HG02571 (cell line): ENCODE measurements around the gene PPTC7.
"Not testable (repeated sequence)": the region's sequence is repeated elsewhere in the genome, so short reads cannot be mapped to it uniquely, and the experiment has no call there.

Source experiments
- ATAC-seq: cut with Tn5 transposase; IDR thresholded peaks from one replicate; pipeline ENCODE4 v1.9.1; 2021; ENCODE audit warnings: mild to moderate bottlenecking, moderate library complexity; ENCODE audit not compliant: unreplicated experiment

Gene PPTC7

DNA sequence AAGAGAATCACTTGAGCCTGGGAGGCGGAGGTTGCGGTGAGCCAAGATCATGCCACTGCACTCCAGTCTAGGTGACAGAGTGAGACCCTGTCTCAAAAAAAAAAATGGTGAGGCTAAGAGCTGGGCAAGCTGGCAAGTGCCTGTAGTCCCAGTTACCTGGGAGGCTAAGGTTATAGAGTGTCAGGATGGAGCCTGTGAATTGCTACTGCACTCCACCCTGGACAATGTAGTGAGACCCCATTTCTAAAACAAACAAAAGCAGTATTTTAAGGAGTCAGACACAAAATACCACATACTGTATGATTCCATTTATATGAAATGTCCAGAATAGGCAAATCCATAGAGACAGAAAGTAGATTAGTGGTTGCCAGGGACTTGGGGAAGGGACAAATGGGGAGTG lies 4.0 kb upstream of the PPTC7 start:
- not testable (repeated sequence) for ATAC-seq

- no peak for ATAC-seq
Observed at GRCh38 chr12:110585231-110585799, 2.2 kb upstream of the PPTC7 start.

- ATAC-seq, result peak; percentile 42
Observed at GRCh38 chr12:110582276-110583136, 612 bp downstream of the PPTC7 start.

DNA sequence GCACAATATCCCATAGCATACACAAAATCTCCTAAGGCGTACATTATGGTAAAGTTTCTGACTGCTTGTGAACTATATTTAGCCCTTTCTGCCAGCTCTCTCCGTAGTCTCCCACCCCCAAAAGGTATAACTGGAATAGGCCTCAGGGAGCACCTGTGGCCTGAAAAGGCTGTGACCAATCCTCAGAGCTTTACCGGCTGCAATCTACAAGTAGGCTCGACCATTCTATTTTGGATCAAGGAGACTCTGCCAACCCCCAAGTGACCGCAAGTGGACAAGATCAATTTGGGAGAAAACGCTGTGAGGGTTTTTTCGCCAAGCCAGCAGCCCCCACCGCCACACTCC lies 1.2 kb downstream of the PPTC7 start:
- ATAC-seq, result no peak

DNA sequence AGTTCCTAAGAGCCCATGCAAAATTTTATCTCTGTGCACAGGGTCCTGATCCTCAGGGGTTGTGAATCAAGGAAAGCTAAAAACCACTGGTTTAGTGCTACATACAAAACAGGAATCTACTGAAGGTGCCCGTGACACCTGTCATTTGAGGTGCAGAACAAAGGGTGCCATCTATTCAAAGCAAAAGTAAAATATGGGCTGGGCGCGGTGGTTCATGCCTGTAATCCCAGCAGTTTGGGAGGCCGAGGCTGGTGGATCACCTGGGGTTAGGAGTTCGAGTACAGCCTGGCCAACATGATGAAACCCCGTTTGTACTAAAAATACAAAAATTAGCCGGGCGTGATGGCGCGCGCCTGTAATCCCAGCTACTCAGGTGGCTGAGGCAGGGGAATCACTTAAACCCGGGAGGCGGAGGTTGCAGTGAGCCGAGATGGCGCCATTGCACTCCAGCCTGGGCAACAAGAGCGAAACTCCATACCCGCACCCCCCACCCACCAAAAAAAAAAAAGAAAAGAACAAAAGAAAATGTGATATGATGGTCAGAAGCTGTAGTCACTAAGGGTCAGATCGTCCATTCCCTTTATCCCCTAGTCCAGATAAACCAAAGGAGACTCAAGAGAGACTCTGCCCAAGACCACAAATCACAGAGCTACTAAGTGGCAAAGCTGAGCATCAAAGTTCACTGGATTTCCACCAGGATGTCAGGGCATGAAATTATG lies 3.4 kb downstream of the PPTC7 start:
- ATAC-seq, result no peak

- ATAC-seq, result no peak
Observed at GRCh38 chr12:110578694-110579534, 4.2 kb downstream of the PPTC7 start.

DNA sequence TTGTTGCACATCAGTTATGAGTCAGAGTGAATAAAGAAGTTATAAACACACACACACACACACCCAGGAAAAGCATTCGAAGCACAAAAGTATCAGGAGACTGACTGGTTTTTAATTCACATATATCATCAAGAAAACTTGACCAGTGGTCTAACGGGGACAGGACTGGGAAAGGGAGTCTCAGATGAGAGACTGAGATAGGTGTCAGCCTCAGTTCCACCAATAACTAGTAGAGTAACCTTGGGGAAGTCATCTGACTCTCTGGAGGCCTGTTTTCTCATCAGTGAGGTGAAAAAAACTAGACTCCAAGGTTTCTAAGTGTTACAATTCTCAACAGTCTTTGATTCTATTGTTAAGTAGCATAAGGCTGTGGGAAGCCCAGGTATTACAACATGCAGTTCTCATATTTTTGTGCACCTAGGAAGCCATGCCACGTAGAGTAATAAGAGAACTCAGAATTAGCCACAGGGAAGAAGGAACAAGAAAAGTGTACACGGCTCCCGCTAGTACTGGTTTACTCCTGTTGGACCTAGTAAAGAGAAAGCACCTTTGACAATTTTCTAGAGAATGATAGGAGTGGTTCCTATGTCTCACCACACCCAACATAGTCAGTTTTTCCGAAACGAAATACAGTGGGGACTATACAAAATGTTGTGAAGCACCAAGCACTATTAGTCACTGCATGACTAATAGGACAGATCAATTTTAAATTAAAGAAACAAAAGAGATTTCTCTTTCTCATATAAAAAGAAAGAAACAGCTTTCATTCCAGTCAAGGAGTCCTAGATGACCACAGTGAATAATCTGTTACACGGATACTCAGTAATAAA lies 5.0 kb downstream of the PPTC7 start:
- peak; percentile 32 for ATAC-seq

DNA sequence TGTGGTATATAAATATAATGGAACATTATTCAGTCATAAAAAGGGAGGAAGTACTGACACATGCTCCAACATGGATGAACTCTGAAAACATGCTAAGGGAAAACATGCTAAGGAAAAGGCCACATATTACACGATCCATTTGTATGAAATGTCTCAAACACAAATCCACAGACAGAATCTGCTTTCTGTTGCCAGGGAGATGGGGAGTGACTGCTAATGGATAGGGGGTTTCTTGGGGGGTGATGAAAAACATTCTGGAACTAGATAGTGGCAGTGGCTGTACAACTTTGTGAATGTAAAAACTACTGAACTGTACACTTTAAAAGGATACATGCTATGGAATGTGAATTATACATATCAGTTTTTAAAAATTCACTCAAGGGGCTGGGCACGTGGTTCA lies 6.6 kb downstream of the PPTC7 start:
- no peak for ATAC-seq

DNA sequence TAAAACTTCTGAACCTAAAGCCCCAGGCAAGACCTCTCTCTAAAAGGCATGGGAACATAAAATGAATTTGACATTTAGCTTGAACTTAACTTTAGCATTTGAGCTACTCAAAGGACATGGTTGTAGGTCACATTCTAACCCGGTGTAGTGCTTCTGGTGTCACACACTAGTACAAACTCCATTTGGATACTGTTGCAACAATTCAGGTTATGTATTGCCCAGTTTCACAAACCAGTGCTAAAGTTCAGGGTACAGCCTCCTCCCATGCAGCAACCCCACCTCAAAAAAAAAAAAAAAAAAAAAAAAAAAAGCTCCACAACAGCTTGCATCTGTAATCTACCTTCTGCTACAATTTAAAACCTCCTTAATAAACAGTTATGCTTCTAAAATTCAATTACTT lies 7.8 kb downstream of the PPTC7 start:
- ATAC-seq, result no peak

DNA sequence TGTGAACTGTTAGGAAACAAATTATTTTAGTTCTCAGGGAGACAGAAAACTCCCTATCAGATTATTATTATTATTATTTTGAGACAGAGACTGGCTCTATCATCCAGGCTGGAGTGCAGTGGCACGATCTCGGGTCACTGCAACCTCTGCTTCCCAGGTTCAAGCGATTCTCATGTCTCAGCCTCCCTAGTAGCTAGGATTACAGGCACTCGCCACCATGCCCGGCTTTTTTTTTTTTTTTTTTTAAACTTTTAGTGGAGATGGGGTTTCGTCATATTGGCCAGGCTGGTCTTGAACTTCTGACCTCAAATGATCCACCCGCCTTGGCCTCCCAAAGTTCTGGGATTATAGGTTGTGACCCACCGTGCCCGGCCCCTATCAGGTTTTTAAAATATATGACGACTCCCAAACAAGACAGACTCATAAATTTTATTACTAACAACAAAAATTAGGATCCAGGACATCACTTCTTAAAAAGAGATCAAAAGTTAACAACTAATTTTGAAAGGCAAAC lies 8.3 kb downstream of the PPTC7 start:
- not testable (repeated sequence) for ATAC-seq

DNA sequence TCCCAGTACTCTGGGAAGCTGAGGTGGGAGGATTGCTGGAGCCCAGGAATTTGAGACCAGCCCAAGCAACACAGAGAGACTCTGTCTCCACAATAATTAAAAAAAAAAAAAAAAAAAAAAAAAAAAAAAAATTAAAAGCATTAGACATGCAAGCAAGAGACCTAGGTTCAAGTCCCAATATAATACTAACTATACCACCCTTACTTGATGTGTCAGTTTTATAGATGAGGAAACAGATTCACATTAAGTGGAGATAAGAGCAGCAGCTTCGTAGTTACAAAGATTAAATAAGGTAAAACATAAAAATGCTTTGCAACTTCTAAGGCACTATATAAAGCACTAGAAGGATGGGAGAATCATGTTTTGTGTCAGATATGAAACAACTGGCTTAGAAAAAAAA lies 9.1 kb downstream of the PPTC7 start:
- no peak for ATAC-seq

GRCh38 chr12:110570798-110571197 lies 12.3 kb downstream of the PPTC7 start:
- not testable (repeated sequence) for ATAC-seq

DNA sequence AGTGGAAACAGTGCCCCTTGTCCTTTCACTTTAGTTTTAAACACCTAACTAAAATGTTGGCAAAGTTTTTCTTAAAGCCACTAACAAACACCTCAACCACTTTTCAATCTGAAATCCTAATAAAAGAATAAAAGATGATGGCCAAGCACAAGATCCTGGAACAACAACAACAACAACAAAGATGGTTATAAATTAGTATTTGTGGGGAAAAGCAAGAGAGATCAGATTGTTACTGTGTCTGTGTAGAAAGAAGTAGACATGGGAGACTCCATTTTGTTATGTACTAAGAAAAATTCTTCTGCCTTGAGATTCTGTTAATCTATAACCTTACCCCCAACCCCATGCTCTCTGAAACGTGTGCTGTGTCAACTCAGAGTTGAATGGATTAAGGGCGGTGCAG lies 13.3 kb downstream of the PPTC7 start:
- ATAC-seq, result not testable (repeated sequence)

- ATAC-seq, result no peak
Observed at GRCh38 chr12:110568752-110569151, 14.4 kb downstream of the PPTC7 start.

DNA sequence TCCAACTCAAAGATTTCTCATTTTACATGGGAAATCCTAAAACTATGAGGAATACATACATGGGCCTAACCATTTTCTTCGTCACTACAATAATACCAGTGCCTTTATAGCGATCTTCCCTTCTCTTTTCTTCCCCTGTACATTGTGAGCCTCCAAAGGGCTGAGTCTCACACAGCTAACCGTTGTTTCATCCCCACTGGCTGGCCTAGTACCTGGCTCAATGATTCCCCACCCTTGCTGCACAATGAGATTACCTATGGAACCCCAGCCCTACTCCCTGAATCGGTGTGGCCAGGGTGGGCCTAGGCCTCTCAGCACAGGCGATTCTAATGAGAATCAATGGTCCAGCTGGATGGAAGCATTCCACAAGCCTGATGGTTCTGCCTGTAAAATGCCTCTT lies 16.1 kb downstream of the PPTC7 start:
- no peak for ATAC-seq

DNA sequence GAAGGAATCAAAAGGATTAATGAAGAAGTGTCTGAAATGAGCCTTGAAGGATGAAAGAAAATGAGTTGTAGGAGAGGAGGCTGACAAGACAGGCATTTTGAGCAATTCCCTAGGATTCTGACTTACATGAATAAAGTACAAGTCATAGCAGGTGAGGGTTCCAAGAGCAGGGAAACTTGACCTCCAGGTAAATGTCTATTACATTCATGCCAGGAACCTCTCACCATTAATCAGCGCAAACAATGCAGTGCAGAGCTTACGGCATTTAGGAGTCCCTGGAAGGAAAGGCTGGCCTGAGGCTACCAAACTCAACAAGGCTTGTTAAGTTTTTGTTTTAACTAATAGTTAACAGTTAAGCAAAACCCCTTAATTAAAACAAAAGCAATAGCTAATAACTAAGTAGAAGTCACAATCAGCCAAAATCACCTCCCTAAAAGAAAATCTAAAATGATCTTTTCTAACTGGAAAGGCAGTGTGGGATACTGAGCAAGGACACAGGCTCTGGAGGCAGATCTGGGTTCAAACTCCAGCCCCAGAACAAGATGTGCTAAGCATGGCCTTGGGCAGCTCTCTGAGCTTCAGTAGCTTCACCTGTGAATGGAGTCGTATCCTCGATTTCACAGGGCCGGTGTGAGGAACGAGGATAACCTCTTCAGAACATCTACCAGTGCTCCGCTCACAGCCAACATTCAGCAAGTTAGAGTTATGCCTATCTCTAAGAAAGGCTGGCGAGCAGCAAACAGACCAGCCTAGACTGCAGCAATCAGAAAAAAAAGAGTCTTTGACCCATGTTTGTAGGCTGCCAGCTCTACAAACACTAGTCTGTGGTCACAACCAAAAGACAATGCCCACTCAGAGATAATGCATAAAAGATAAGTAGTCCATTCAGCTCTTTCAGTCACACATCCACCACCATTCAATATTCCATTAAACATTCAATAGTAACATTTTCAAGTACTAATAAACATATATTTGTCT lies 16.9 kb downstream of the PPTC7 start:
- no peak for ATAC-seq

DNA sequence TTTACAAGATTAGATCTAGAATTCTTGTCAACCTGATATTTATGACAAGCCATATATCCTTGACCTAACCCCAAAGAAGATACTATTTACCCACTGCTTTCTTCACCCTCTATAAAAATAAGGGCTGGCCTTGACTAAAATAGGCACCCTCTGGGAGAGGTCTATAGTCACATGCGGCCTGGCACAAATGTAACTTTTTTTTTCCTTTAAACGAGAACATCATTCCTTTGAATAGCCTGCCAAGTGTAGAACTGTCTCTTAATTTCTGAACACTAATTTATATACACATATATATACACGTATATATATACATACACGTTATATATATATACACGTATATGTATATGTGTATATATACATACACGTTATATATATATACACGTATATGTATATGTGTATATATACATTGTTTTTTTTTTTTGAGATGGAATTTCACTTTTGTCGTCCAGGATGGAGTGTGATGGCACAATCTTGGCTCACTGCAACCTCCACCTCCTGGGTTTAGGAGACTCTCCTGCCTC lies 18.6 kb downstream of the PPTC7 start:
- no peak for ATAC-seq

DNA sequence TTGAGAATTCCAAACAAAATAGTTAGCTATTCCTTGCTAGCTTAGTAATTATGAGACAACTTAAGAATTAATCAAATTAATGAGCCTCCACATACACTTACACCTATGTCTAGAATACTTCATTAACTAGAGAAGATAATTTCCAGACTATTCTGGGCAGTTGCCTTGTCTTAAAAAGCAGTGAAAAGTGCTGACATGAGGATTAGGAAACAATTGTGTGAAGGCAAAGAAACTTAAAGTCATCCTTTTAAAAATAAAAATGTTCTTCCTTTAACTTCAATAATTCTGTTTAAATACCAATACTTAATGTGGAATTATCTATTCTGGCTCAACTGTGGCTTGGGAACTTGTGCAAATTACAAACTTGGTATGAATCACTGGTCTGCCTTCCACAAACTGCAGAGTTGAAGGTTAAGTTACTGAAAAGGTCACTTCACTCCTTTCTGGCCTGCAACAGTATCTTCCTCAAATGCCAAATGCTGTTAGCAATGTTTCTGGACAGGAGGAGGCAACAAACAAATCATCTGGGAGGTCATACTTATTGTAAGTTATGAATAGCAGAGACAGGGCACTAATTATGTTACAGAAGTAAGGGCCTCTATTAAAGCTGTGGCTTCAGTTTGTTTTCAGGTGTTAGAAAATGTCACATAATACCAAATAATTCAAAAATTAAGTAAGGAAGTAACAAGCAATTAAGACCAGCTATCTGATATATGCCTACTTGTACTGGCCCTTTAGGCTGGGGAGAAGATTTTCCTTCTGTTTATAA lies 19.2 kb downstream of the PPTC7 start:
- no peak for ATAC-seq
